ENCODE results near the gene KY.

KY gene

DNA sequence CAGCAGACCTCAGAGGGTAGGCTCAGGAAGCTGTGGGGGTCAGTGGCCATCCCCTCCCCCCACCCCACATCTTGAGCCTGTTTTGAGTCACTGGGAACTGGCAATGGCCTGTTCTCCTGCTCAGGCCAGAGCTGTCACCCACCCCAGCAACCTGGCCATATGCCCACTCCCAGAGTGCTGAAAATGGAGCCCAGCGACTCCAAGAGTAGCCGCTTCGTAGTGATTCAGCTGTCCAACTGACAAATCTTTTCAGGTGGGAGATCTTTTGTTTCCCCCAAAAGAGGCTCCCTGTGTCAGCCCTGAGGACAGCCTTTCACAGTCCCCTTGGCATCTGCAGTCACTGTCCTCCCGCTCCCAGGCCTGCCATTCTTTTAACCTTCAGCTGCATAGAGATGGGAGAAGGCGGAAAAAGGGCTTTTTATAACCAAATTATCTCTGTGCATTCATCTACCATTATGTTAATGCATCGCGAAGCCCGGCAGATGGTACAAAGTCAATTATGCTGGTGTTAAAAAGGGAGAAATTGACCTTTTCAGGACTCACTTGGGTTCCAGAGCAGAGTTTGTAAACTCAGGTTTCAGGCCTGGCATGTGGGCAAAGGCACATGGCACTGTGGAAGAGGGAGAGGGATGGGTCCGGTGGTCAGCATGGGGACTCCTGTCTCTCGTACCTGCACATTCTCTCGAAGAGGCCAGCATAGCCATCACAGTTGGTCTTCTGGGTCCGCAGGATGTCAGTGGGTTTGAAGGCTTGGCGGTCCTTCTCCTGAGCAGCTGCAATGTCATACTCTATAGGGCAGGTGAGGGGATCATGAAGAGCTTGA is 32.1 kb downstream of the KY start:
- DNase-seq, result no peak

DNA sequence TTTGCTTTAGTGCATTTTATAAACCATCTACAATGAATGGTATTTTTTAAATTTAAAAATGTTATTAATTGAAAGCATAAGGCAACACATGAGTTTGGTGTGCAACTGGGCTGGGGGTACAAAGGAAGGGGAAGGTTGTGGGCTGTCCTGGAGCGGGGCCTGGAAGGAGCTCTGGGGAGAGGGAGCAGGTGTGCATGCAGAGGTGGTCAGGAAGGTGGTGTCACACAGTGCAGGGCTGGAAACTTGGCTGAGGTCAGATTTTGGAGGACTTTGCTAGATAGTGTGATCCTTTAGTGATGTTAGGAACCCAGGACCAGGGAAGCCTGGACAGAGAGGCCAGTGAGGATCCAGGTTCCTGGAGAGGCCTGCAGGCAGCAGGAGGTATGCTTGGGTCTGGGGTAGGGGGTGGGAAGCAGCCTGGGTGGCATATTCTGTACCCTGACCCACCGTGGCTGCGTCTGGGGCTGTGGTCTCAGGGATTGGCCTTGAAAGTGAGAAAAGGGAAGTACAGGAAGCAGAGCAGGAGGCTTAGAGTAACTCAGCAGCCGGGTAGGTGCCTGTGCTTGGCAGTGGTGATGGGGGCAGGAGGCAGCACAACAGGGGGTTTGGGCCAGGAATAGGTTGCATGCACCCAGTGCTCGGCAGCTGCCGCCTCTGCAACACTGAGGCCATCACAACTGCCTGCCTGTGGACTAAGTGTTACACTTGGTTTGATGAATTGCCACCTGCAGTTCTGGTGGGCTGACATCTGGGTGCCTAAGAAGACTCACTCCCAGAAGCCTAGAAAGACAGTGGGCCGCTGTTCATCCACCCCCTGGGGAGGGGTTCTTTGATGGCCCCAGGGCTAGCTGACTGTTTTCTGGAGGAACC is 33.0 kb downstream of the KY start:
- no peak for DNase-seq

DNA sequence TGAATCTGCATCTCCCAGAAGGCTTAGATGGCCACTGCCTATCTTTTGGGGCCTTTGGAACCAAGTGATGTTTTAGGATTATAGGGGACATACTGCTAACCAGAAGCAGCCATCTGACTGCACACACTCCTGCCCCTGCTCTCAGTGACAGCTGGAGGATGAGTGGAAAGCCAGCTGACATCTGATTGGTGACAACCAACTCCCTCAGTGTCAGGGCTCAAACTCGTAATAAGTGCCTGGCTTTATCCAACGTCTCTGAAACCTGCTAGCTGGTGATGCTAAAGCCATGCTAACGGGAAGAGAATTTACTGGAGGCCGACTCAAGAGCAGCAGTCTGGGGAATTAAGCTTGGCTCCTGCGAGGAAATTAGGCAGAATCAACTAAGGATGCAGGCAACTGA is 35.1 kb downstream of the KY start:
- DNase-seq, result no peak

DNA sequence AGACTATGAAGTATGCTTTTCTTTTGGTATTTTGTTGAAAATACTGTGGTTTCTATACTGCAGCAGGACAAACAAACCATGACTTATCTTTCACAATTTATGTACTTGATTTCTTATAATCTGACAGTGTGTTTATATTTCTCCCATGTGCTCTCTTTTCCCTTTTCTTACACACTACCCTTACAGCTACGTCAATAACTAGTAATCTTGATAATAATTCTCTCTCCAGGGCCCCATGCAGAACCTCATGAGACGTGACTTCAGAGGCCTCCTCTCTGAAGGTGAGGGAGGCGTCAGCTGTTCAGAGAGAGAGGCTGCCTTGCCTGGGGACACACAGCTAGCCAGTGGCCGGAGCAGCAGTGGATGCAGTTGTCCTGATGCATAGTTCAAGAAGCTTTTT is 35.9 kb downstream of the KY start:
- no peak for DNase-seq

DNA sequence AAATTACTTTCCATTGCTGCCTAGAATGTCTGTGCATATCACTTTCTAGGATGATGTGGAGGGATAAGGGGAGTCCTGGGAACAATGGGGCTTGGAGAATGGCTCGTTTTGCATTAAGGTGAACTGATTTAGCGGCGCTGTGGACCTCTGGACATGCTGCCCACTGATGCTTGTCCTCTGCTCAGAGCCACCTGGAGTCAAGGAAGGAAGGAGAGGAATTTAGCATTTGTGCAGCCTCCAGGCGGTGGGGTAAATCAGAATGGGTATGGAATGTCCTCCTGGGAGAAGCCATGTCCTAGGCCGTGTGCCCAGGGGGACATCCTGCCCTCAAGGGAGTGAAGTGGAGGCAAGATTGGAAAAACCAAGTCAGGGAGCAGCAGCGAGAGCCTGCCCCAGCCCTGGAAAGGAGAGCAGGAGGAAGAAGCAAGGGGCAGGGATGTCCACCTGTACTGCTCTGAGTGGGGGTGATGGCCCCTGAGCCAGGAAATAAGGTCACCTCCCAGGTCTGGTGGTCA is 37.8 kb downstream of the KY start:
- no peak for DNase-seq

DNA sequence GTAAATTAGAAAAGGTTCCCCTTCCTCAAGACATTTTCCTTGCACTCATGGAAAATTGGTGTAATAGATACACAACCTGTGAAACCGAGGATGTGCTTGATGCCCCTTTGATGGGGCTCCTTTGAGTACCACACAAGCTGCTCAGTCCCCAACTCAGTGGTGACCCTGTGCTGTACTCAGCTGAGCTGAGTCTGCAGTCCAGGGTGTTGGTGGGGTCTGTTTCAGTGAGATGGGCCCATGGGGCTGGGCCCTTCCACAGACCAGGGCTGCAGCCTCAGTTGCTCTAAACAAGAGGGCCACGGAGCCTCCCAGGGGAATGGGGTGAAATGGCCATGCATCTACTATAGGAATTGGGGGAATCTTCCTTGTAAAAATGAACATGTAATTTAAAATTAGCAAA is 39.3 kb downstream of the KY start:
- no peak for DNase-seq

DNA sequence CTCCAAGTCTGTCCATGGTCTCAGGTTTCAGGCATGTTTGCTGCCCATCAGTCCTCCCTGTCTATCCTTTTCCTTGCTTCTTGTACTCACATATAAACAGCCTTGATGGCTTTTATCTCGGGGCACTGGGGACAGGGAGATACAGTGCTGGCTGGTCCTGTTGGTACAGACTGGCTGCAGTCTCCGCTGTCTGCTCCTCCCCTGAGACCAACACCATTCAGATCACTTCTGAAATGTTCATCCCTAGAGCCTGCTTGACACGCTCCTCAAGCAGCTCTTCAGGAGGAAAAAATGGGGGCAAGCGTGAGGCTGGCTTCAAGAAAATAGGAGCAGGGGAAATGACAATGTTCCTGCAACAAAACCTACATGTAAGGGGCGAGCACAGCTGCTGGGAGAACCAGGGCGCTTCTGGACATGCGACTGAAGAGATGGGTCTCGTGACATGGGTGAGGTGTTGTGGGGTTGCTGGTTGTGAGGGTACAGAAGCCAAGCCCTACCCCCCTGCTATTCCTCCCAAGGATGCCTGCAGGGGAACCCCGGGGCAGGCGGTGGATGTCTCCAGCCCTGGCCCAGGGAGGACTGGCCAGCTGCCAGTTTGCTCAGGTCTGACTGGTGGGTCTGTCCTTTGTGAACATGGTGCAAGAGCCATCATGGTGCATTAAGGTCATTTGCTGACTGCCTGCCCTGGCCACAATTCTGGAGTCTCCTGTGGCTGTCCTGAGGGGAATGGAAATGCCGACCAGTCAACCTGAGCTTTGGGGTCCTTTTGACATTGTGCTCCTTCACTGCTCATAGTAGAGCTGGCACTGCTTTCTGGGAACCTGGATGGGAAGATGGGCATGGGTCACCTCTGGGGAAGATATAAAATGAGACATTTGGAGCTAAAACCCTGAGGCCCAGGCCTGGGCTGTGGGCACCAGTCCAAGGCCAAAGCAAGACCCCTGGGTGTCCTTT is 40.1 kb downstream of the KY start:
- DNase-seq, result no peak

DNA sequence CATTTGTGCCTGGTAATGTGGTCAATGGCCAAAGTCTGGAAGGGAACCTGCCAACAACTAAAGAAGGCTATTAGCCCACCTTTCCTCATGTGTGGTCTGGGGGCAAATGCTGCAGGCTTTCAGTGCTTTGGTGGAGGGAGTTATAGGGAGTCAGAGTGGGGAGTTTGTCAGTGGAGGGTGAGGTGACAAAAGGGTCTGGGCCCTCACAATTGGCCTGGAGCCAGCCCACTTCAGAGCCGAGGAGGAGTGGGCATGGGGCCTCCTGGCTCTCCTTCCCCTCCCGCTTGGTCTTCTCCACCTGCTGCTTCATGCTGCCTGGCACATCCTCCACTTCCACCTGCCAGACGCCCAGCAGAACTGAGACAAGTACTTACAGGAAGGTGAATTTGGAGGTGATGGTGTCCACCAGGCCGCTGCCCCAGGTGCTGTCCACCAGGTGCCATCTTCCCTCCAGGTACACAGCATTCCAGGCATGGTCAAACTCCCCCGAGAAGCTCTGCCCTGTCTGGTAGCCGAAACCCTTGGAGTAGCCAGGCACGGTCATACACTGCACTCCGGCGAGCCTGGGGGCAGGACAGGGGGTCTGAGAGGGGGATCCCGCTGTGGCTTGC is 40.9 kb downstream of the KY start:
- no peak for DNase-seq

DNA sequence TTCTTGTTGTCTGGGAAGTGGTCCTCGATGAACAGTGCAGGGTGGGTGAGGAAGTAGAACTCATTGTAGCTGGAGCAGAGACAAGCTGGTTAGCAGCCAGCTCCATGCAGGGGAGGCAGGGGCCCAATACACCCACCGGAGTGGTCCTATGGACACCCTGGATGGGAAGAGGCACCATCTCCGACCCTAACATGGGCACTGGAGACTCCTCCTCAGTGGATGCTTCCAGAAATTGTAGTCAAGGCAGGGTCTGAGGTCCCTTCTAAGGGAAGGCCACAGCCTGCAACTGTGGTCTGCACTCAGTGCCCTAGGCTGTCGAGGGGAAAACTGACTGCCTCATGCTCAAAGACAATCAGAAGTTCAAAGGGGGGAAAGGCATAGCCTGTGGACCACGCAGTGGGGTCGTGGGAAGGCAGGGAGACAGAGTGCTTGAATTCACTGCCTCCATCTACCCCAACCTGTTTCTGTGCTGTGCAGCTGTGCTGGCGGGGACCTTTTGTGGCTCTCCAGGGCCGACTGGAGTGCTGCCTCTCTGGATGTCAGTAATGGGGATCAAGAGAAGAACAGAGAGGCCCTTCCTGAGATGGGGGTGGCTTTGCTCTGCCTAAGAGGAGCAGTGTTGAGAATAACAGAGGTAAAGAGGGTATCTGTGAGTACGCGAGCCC is 41.9 kb downstream of the KY start:
- no peak for DNase-seq

DNA sequence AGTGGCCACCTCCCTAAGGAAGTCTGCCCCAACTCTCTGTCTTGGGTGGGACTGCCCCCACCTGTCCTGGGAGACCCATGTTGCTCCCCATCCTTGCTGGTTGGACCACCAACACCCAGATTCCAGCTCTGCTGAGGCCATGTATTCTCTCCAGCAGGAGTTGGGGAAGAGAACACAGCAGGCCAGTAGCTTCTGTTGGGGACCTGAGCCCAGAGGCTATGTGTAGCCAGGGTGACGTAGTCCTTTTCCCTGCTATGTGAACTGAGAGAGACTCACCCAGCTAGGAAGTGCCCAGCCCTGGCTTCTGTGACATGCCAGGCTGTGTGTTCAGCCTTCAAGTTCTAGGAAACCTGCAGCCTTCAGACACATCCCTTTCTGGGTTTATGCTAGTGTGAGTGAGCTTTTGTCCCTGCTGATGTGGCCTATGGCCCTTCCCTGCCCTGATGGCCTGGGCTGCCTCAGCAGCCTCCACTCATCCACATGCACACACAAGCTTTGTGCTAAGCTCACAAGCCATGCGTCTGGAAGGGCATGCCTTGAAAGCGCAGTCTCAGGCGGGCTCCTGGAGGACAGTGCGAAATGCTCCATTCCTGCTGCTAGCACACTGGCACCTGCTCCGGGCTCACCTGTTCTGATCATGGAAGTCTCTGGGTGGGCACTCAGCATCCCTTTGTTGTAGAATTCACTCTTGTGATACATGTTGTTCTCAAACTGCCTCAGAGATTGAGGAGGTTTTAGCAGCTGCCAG is 42.6 kb downstream of the KY start:
- DNase-seq, result no peak

DNA sequence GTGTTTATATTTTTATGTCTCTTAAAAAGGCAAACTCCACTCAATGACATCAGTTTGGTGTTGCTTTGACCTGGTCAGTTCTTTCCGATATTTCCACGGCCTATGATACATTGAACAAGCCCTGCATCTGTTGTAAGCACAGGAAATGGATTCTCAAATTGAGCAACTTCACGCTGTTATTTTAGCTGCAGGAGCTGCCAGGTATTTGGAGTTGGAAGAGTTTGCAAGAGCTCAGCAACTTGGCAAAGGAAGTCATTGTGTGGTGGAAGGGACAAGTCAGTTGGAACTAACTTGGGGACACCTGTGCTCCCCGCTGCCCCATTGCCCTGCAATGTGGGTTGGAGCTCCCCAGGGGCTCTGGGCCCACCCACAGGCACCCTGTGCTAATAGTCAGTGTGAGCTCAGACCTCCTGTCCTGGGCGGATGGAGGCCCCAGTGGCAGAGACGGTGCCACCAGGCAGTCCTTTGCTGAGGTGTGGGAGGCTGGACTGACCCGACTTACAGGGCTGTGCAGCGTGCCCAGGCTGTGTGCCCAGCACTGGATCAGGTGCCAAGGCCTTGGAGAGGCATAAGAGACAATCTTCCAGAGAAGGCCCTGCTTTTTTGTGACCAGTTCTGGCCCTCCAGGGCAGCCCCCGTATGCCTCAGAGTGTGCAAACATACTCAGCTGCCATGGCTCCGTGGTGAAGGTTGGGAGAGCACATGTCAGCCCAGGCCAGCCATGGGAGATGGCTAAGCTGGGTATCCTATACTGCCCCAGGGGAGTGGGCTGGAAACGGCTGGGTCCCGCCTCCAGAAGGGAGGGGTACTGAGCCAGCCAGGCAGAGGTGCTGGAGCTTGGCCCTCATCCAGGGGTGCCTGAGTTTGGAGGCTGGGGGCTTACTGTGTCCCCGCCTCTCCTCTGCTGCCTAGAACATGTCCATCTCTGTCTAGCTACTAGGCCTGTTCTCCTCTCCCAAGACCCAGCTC is 43.5 kb downstream of the KY start:
- DNase-seq, result no peak

DNA sequence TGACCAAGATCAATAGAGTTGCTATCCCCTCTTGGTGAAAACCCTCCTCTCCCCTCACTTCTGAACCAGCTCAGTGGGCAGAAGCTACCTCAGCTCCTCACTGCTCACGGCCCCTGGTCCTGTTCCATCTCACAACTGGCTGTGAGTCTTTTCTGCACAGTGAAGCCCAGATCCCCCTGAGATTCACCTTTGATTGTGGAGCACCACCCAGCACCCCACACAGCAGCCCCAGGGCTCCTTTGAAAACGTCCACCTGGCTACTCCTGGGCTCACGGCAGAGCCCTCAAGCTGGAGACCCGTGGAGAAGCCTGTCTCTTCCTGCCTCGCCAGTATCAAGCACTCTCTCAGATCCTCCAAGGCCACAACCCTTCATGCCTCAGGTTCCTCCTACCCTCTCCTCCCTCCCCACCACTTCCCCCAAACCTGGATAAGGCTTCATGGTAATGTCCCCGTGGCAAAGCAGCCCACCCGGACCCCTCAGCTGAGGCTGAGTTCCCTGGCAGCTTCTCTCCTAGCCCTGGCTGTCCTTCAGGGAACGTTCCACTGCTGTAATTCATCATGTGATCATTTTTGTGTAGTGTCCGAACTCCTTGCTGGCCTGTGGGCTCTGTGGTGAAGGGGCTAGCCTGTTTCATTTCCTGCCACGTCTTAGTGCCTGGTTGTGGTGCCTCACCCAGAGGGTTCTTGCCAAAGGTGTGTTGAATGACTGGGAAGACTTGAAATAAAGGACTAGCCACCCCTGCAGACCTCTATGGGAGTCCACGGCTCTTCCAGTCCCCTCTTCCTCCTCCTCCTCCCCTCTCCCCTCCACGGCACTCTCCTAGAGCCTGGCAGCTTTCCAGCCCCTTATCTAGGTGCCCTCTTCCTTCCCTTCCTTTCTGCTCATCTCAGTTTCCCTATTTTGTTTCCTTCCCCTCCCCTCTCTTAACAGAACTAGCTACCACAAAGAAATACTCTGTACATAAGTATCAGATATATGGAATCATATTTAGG is 44.5 kb downstream of the KY start:
- DNase-seq, result no peak

DNA sequence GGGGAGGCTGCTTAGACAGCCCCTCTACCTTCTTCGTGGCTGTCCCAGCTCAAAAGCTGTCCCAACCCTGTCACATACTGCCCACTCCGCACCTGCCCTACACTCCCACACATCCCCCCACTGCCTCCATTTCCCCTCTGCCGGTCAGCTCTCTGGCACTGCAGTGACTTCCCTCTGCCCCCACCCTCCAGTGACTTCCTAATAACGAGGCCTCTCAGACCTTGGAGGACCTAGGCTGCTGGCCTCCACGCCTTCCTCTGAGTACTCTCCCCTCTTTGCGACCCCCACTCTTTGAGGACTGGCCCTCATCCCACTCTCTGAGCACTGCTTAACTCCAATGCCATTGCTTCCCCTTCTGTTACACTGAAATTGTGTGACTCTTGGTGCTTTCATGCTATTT is 45.3 kb downstream of the KY start:
- no peak for DNase-seq

DNA sequence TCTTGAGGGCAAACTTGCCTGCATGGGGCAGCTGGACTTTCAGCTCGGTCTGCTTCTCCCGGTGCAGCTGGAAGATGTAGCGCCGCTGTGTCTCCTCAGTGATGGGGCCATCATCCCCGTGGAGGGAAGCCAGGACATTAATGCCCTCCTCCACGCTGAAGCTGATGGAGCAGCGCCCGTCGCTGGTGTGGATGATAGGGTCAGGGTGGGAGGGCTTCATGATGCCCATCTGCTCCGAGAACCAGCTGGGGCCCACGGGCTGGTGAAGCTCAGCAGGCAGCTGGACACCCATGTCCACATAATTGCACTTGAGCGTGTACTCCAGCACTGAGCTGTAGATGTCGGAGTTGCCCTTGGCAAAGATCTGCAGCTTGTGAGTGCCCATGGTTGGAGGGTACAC is 46.9 kb downstream of the KY start:
- no peak for DNase-seq

DNA sequence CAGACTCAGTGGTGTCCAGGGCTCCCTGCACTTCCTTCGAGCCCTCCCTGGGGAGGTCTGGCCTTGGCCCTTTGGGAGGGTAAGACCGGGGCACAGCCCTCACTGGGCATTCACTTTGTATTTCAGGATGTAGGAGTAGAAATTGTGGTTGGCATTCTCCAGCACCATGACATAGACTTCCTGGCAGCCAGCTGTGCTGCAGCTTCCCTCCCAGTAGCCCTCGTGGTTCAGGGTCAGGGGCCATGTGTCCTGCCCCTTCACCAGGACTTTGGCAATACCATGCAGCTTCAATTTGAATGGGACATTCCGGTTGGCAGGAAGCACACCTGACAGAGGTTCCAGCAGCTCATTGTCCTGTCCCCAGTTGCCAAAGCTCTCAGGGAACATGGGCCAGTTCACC is 47.3 kb downstream of the KY start:
- no peak for DNase-seq

DNA sequence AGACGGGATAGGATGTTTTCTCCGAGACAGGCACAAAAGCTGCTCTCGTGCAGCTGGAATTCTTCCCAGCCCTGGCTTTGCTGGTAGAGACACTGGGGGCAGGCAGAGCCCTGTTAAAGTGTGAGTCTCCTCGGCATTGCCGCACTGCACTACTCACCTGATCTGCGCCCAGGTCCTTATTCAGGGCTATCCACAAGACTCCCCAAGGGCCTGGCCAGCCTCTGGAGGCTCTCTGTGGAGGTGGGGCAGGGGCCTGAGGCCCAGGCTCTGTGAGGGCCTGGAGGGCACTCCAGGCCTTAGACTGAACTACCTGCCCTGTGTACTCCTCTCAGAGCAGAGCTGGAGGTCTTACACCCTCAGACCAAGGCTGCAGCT is 48.4 kb downstream of the KY start:
- DNase-seq, result no peak

DNA sequence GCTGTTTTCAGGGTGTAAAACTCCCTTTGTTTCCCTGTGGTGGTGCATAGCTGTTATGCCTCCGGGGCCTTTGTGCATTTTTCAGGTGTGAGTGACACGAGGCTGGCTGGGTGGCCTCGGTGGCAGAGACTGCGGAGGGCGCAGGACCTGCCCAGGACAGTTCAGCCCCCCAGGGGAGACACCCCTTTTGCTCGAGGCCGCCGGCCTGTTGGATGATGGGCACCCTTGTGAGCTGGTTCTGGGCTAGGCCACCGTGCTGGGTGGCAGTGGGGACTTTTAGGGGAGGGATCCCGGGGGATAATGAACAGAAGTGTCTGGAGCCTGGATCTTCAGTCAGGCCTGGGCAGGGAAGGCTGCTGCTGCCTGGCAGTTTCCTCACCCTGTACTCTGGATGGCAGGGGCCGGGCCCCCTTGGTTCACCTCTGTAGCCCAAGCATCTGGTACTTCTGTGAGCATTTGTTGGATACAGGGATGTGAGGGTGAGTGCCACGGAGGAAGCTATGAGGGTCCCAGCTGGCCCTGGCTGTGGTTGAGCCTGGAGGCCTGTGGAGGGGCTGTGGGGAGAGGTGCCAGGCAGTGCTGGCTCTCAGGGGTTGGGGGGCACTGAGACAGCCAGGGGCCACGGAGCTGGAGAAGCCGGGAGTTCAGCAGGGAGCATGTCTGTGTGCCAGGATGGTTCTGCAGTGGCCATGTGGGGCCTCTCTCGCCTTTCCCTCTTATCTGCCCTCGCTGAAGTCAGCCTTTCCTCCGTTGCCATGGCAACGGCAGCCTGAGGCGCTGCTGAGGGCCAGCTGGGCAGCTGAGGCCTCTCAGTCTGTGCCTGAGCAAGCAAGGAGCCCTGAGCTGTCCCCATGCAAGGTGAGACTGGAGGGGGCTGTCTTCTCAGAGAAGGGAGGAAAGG is 49.0 kb downstream of the KY start:
- DNase-seq, result no peak
